ENCODE measurements around the gene AUTS2. TPM values are rescaled to one million over a fixed set of nuclear protein-coding genes. Genes with fewer than 3 reads are reported as not detected.
A peak's percentile ranks its signal among the peaks of the same experiment; 100 is the strongest.

Gene AUTS2
- polyA plus RNA-seq, 1 donor (not counting 4 experiments of a cell fraction or from before 2014, with no cell fraction given), result 4.7 TPM

GRCh38 chr7:69759373-69759772 is 161.1 kb downstream of the AUTS2 start:
- no peaks in the 10 kb centered on the region for H3K36me3 ChIP-seq (ENCODE audit: control insufficient read depth in 2 of 2, extremely low read depth in 1 of 2, insufficient read depth in 2 of 2, low read length in 2 of 2)
- peaks cover 11% of the 10 kb centered on the region for H3K4me1 ChIP-seq (ENCODE audit: control insufficient read depth, extremely low read depth, insufficient read depth, low read length)
- TF ChIP-seq EZH2 (IDR thresholded peaks at IDR 0.05; ENCODE audit: low read length) (no peak), CTCF (optimal IDR thresholded peaks at IDR 0.05 in 1 of 3, IDR thresholded peaks at IDR 0.05 in 1 of 3, conservative IDR thresholded peaks at IDR 0.05 in 1 of 3; ENCODE audit: extremely low read depth in 1 of 3, insufficient read depth in 2 of 3, low read length in 3 of 3) (no peak)
- H4K20me1 ChIP-seq (ENCODE audit: control insufficient read depth, extremely low read depth, insufficient read depth, low read length), result no peaks in the 10 kb centered on the region
- no peak overlapping the region for H3K4me3 ChIP-seq (ENCODE audit: control insufficient read depth in 2 of 3, extremely low read depth in 1 of 3, insufficient read depth in 2 of 3, low read depth in 1 of 3, low read length in 3 of 3)
- H3K27me3 ChIP-seq (ENCODE audit: control insufficient read depth, extremely low read depth, insufficient read depth, low read length), result no peaks in the 10 kb centered on the region
- dilution Hi-C loops (cut with MboI; ENCODE audit: extremely low pct_ligation_motif_present, low sequenced_read_pairs), result no loop called here
- no peaks in the 10 kb centered on the region for H3K9me3 ChIP-seq (ENCODE audit: control insufficient read depth, low read depth, low read length)
- H3K79me2 ChIP-seq (ENCODE audit: control insufficient read depth, insufficient read depth, low read length), result no peaks in the 10 kb centered on the region
- no peak overlapping the region for H3K4me2 ChIP-seq (ENCODE audit: control insufficient read depth, extremely low read depth, insufficient read depth, low read depth, low read length)
- H3K9me1 ChIP-seq (ENCODE audit: control insufficient read depth, extremely low read depth, insufficient read depth, low read length), result no peaks in the 10 kb centered on the region
- no peak overlapping the region for H2AFZ ChIP-seq (ENCODE audit: control insufficient read depth, low read length)
- no peak overlapping the region for H3K9ac ChIP-seq (ENCODE audit: control insufficient read depth, extremely low read depth, insufficient read depth, low read length)
- H3K27ac ChIP-seq (ENCODE audit: control insufficient read depth, insufficient read depth, low read length), result no peak overlapping the region
- DNase-seq (ENCODE audit: low read depth, low spot score) (no peak), FAIRE-seq (no peak)

DNA sequence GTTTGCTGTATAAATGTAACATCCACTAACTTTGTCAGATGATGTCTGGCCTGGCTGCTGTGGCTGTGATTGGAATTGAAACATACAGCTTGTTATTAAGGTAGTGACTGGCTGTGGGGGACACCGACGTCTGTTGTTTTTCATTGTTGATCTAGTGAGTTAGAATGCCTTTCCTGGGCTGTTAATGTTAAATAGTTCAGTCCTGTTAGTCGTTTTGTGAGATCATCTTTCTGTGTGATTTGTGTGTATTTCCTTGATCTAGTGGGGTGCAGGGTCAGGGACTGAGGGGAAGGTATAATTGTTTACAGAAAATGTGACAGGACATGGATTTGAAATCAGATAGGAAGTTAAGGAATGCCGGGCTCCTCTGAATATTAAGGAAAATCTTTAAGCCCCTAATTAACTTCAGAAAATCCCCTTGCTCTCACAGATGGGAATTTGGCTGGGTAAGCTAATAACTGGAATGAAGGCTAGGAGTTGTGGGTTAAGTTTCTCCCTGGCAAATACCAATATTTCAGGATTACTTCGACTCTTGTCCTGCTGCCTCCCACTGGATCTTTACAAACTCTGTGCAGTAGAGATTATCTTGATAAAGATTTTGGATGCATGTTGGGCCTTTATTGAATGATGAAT is 163.1 kb downstream of the AUTS2 start:
- peaks cover 11% of the 10 kb centered on the region for H3K4me1 ChIP-seq (ENCODE audit: control insufficient read depth, extremely low read depth, insufficient read depth, low read length)
- H3K9me3 ChIP-seq (ENCODE audit: control insufficient read depth, low read depth, low read length), result no peaks in the 10 kb centered on the region
- H3K36me3 ChIP-seq (ENCODE audit: control insufficient read depth in 2 of 2, extremely low read depth in 1 of 2, insufficient read depth in 2 of 2, low read length in 2 of 2), result no peaks in the 10 kb centered on the region
- no peaks in the 10 kb centered on the region for H3K9me1 ChIP-seq (ENCODE audit: control insufficient read depth, extremely low read depth, insufficient read depth, low read length)
- DNase-seq (ENCODE audit: low read depth, low spot score) (no peak), FAIRE-seq (no peak)
- H3K9ac ChIP-seq (ENCODE audit: control insufficient read depth, extremely low read depth, insufficient read depth, low read length), result no peak overlapping the region
- H4K20me1 ChIP-seq (ENCODE audit: control insufficient read depth, extremely low read depth, insufficient read depth, low read length), result no peaks in the 10 kb centered on the region
- H3K4me2 ChIP-seq (ENCODE audit: control insufficient read depth, extremely low read depth, insufficient read depth, low read depth, low read length), result no peak overlapping the region
- dilution Hi-C loops (cut with MboI; ENCODE audit: extremely low pct_ligation_motif_present, low sequenced_read_pairs), result no loop called here
- H3K27ac ChIP-seq (ENCODE audit: control insufficient read depth, insufficient read depth, low read length), result peak overlapping the region; percentile 71
- H3K79me2 ChIP-seq (ENCODE audit: control insufficient read depth, insufficient read depth, low read length), result no peaks in the 10 kb centered on the region
- H3K4me3 ChIP-seq (ENCODE audit: control insufficient read depth in 2 of 3, extremely low read depth in 1 of 3, insufficient read depth in 2 of 3, low read depth in 1 of 3, low read length in 3 of 3), result no peak overlapping the region
- TF ChIP-seq EZH2 (IDR thresholded peaks at IDR 0.05; ENCODE audit: low read length), result no peak
- no peak for TF ChIP-seq CTCF (optimal IDR thresholded peaks at IDR 0.05 in 1 of 3, IDR thresholded peaks at IDR 0.05 in 1 of 3, conservative IDR thresholded peaks at IDR 0.05 in 1 of 3; ENCODE audit: extremely low read depth in 1 of 3, insufficient read depth in 2 of 3, low read length in 3 of 3)
- H2AFZ ChIP-seq (ENCODE audit: control insufficient read depth, low read length), result no peak overlapping the region
- no peaks in the 10 kb centered on the region for H3K27me3 ChIP-seq (ENCODE audit: control insufficient read depth, extremely low read depth, insufficient read depth, low read length)
